Rectal smooth muscle tissue (tissue), 1 donor: ENCODE measurements around the gene MADCAM1.

Source experiments
- H3K27ac ChIP-seq: one replicate; pipeline ENCODE4 v1.7.0; 2013; ENCODE audit warnings: low read depth, low read length, inconsistent platforms
- H3K27me3 ChIP-seq: one replicate; pipeline ENCODE4 v1.7.0; 2013; ENCODE audit warnings: low read length; ENCODE audit not compliant: control insufficient read depth, insufficient read depth
- H3K36me3 ChIP-seq: one replicate; pipeline ENCODE4 v1.7.0; 2013; ENCODE audit warnings: low read length; ENCODE audit not compliant: control insufficient read depth, insufficient read depth
- H3K4me1 ChIP-seq: one replicate; pipeline ENCODE4 v1.7.0; 2013; ENCODE audit warnings: low read length; ENCODE audit not compliant: control insufficient read depth, insufficient read depth
- H3K4me3 ChIP-seq: one replicate; pipeline ENCODE4 v1.7.0; 2013; ENCODE audit warnings: low read length
- H3K9ac ChIP-seq: one replicate; pipeline ENCODE4 v1.7.0; 2013; ENCODE audit warnings: low read length

MADCAM1 gene

GRCh38 chr19:458091-459042, 37.9 kb upstream of the MADCAM1 start:
- H3K4me1 ChIP-seq: peaks cover 5% of the 10 kb centered on the region
- no peak overlapping the region for H3K27ac ChIP-seq
- no peaks in the 10 kb centered on the region for H3K27me3 ChIP-seq
- H3K9ac ChIP-seq: no peak overlapping the region
- H3K36me3 ChIP-seq: no peaks in the 10 kb centered on the region
- no peak overlapping the region for H3K4me3 ChIP-seq

GRCh38 chr19:459724-460511, 36.4 kb upstream of the MADCAM1 start:
- H3K4me1 ChIP-seq: peaks cover 5% of the 10 kb centered on the region
- H3K27ac ChIP-seq: peak overlapping the region; percentile 74
- no peaks in the 10 kb centered on the region for H3K36me3 ChIP-seq
- peak overlapping the region; percentile 66 for H3K4me3 ChIP-seq
- H3K9ac ChIP-seq: peak overlapping the region; percentile 21
- H3K27me3 ChIP-seq: no peaks in the 10 kb centered on the region

GRCh38 chr19:460877-461720, 35.2 kb upstream of the MADCAM1 start, which contains the start of gene SHC2:
Gene SHC2 (minus strand): TSS chr19:461033. CDS start chr19:460996, 37 bp downstream.
- Histone ChIP-seq H3K9ac (peak within 1 kb of the TSS; percentile 21), H3K4me1 (peaks cover 5% of the 10 kb centered on the region), H3K27me3 (no peaks in the 10 kb centered on the region), H3K4me3 (peak within 1 kb of the TSS; percentile 66), H3K27ac (peak within 1 kb of the TSS; percentile 74), H3K36me3 (no peaks in the 10 kb centered on the region)

- H3K4me3 ChIP-seq: peak overlapping the region; percentile 41
- H3K9ac ChIP-seq: no peak overlapping the region
- H3K36me3 ChIP-seq: no peaks in the 10 kb centered on the region
- H3K4me1 ChIP-seq: peaks cover 5% of the 10 kb centered on the region
- H3K27ac ChIP-seq: peak overlapping the region; percentile 14
- H3K27me3 ChIP-seq: no peaks in the 10 kb centered on the region
These were observed 34.4 kb upstream of the MADCAM1 start for GRCh38 chr19:461721-462551.

GRCh38 chr19:463483-464207, 32.6 kb upstream of the MADCAM1 start:
- no peak overlapping the region for H3K27ac ChIP-seq

GRCh38 chr19:464208-464545, 32.1 kb upstream of the MADCAM1 start:
- H3K27me3 ChIP-seq: no peaks in the 10 kb centered on the region
- peaks cover 5% of the 10 kb centered on the region for H3K4me1 ChIP-seq
- H3K36me3 ChIP-seq: no peaks in the 10 kb centered on the region
- H3K4me3 ChIP-seq: no peak overlapping the region
- H3K9ac ChIP-seq: no peak overlapping the region
- no peak overlapping the region for H3K27ac ChIP-seq

More at GRCh38 chr19:463483-464207, 32.6 kb upstream of the MADCAM1 start:
- Histone ChIP-seq H3K27me3 (no peaks in the 10 kb centered on the region), H3K4me3 (no peak overlapping the region), H3K36me3 (no peaks in the 10 kb centered on the region), H3K9ac (no peak overlapping the region), H3K4me1 (peaks cover 5% of the 10 kb centered on the region)

- Histone ChIP-seq H3K27ac (no peak overlapping the region), H3K27me3 (no peaks in the 10 kb centered on the region), H3K36me3 (no peaks in the 10 kb centered on the region), H3K4me1 (peaks cover 2% of the 10 kb centered on the region), H3K4me3 (no peak overlapping the region), H3K9ac (no peak overlapping the region)
These were observed 31.1 kb upstream of the MADCAM1 start for GRCh38 chr19:465056-465816.

- H3K4me3 ChIP-seq: no peak overlapping the region
- H3K27ac ChIP-seq: no peak overlapping the region
- H3K36me3 ChIP-seq: no peaks in the 10 kb centered on the region
- no peak overlapping the region for H3K9ac ChIP-seq
- no peaks in the 10 kb centered on the region for H3K4me1 ChIP-seq
- no peaks in the 10 kb centered on the region for H3K27me3 ChIP-seq
These were observed 28.7 kb upstream of the MADCAM1 start for GRCh38 chr19:467554-467953.

- no peaks in the 10 kb centered on the region for H3K27me3 ChIP-seq
- H3K27ac ChIP-seq: no peak overlapping the region
- no peak overlapping the region for H3K9ac ChIP-seq
- H3K36me3 ChIP-seq: no peaks in the 10 kb centered on the region
- H3K4me1 ChIP-seq: no peaks in the 10 kb centered on the region
- no peak overlapping the region for H3K4me3 ChIP-seq
These were observed 27.6 kb upstream of the MADCAM1 start for GRCh38 chr19:468587-469256.

GRCh38 chr19:469833-470232, 26.5 kb upstream of the MADCAM1 start:
- Histone ChIP-seq H3K4me3 (no peak overlapping the region), H3K36me3 (no peaks in the 10 kb centered on the region), H3K4me1 (no peaks in the 10 kb centered on the region), H3K27me3 (no peaks in the 10 kb centered on the region), H3K9ac (no peak overlapping the region), H3K27ac (no peak overlapping the region)
